ENCODE data around the gene PCNT. TPM values are rescaled to one million over a fixed set of nuclear protein-coding genes. Genes with fewer than 3 reads are reported as not detected.

Gene PCNT
- total and polyA plus RNA-seq, 2 of the 8 experiments (the other 6 are each of a cell fraction or from before 2014, with no cell fraction given) = 9.9 to 45.1 TPM

DNA sequence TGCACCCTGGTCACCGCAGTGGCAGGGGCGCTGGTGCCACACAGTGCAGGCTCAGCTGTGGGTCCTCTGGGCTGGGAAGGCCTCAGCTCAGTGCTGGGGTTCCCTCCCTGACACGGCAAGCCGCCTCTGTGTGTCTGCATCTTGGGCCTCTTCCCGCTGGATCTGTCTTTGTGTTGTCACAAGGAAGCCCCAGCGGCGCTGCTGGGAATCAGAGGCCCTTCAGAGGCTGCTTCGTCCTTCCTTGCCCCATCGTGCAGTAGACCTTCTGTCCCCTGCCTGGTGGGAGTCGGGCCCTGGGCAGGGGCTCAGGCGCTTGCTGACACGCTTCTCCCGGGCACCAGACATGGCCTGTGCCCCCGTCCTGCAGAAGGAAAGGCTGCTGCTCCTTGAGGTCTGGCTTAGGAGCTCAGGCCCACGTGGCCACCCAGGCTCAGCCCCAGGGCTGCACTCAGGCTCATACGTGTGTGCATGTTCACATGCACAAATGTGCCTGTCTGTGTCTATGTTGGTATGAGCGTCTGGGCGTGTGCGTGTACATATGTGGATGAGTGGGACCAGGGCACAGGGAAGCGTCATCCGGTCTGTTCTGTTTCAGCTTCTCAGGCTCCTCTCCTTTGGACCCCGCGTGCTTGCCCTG is 110.5 kb downstream of the PCNT start:
- H2BK5ac ChIP-seq (ENCODE audit: low read depth, low read length) = no peak overlapping the region; the same call in none of the 2 replicates
- no peaks in the 10 kb centered on the region; a peak in 1 of 7 replicates for H3K4me1 ChIP-seq (replicated peaks in 1 of 4; ENCODE audit: control insufficient read depth in 3 of 4, insufficient read depth in 4 of 4, low read length in 3 of 4)
- H3K36me3 ChIP-seq (ENCODE audit: control insufficient read depth in 2 of 4, insufficient read depth in 4 of 4, low read length in 3 of 4) = peaks cover 18 to 47% (median 37%) of the 10 kb centered on the region in 4 experiments
- H4K91ac ChIP-seq (replicated peaks; ENCODE audit: insufficient read length, low read length) = no peak overlapping the region
- FAIRE-seq (no peak), DNase-seq (ENCODE audit: low read depth in 1 of 2, low spot score in 2 of 2) (no peak)
- H2AK5ac ChIP-seq (ENCODE audit: low read depth, low read length) = no peak overlapping the region
- H2BK120ac ChIP-seq (replicated peaks; ENCODE audit: low read depth, low read length) = no peak overlapping the region
- H3K23ac ChIP-seq (ENCODE audit: insufficient read length) = no peak overlapping the region
- H3K4ac ChIP-seq (replicated peaks; ENCODE audit: insufficient read length, low read depth, low read length) = no peak overlapping the region
- H4K5ac ChIP-seq (ENCODE audit: insufficient read length, low read depth, low read length) = no peak overlapping the region
- H3K9me3 ChIP-seq (ENCODE audit: insufficient read depth in 2 of 2, low read depth in 1 of 2, low read length in 1 of 2) = no peaks in the 10 kb centered on the region
- no peak overlapping the region for H3K4me2 ChIP-seq (ENCODE audit: insufficient read depth in 1 of 2, low read depth in 2 of 2, low read length in 2 of 2)
- H3K18ac ChIP-seq (ENCODE audit: extremely low read depth, low read length) = no peak overlapping the region
- ChIA-PET POLR2A (ENCODE audit: partially characterized antibody) (no interaction called here), CTCF (ENCODE audit: partially characterized antibody) (interaction anchor here (0.7 to 2.0 kb wide), 3 partner anchors 9 to 27 kb away, joined by 3 to 6 read pairs (median 3); no protein-coding TSS in a partner anchor)
- no peak overlapping the region for H2BK15ac ChIP-seq (ENCODE audit: low read length)
- H3K27ac ChIP-seq (ENCODE audit: low read depth, low read length) = no peak overlapping the region
- no peak overlapping the region for H3K4me3 ChIP-seq (ENCODE audit: extremely low read depth in 1 of 4, insufficient read depth in 2 of 4, low read depth in 3 of 4, low read length in 4 of 4)
- H2BK12ac ChIP-seq (ENCODE audit: low read depth, low read length) = no peak overlapping the region
- H3K56ac ChIP-seq (replicated peaks; ENCODE audit: insufficient read length, low read depth, low read length) = no peak overlapping the region
- 0 out of 2 replicates have a peak overlapping the region, but pooled peaks have one; percentile 35 for H4K8ac ChIP-seq (ENCODE audit: extremely low read depth, insufficient read depth, low read length)
- 92% methylated on average over 21 of the region's 23 CpGs; no CpG with 5 or more reads in 1 of the 2 experiments for WGBS, 2 experiments (ENCODE audit: extremely low coverage in 1 of 2, insufficient coverage in 1 of 2, insufficient read length in 1 of 2, insufficient replicate concordance in 2 of 2, low coverage in 1 of 2, low lambda C conversion rate in 2 of 2, missing lambda C conversion rate in 1 of 2)
- H3K23me2 ChIP-seq (ENCODE audit: low read depth, low read length) = no peaks in the 10 kb centered on the region
- no peaks in the 10 kb centered on the region for H3K79me2 ChIP-seq (ENCODE audit: control insufficient read depth in 1 of 2, insufficient read depth in 2 of 2, low read length in 2 of 2)
- peaks cover 2 to 6% of the 10 kb centered on the region in 2 experiments for H4K20me1 ChIP-seq (replicated peaks in 1 of 2; ENCODE audit: control insufficient read depth in 1 of 2, insufficient read depth in 2 of 2, low read length in 2 of 2)
- H3K79me1 ChIP-seq (ENCODE audit: low read depth, low read length) = peaks cover 2% of the 10 kb centered on the region; the same call in 1 of the 2 replicates
- no peak overlapping the region for H2AFZ ChIP-seq (ENCODE audit: low read length)
- no peak overlapping the region for H3K14ac ChIP-seq (ENCODE audit: insufficient read length)
- H2BK20ac ChIP-seq (ENCODE audit: low read length) = no peak overlapping the region
- H3K27me3 ChIP-seq (replicated peaks in 1 of 4; ENCODE audit: control insufficient read depth in 3 of 4, extremely low read depth in 1 of 4, insufficient read depth in 3 of 4, low read length in 3 of 4) = no peaks in the 10 kb centered on the region
- H3K9ac ChIP-seq (replicated peaks in 1 of 4; ENCODE audit: extremely low read depth in 1 of 4, low read depth in 3 of 4, low read length in 3 of 4) = no peak overlapping the region
- TF ChIP-seq EGR1 (IDR thresholded peaks at IDR 0.05; ENCODE audit: borderline replicate concordance, low read depth, low read length) (no peak), SIN3A (conservative IDR thresholded peaks at IDR 0.05 in 1 of 2, IDR thresholded peaks at IDR 0.05 in 1 of 2; ENCODE audit: low read depth in 1 of 2, low read length in 2 of 2) (no peak), RAD21 (IDR thresholded peaks at IDR 0.05 in 1 of 2, conservative IDR thresholded peaks at IDR 0.05 in 1 of 2; ENCODE audit: low read depth in 2 of 2, low read length in 2 of 2) (no peak), POU5F1 (IDR thresholded peaks at IDR 0.05; ENCODE audit: low read depth, low read length) (no peak), KDM4A (IDR thresholded peaks at IDR 0.05; ENCODE audit: low read depth, low read length, severe bottlenecking) (no peak), TAF7 (optimal IDR thresholded peaks at IDR 0.05; ENCODE audit: borderline replicate concordance, low read depth, low read length) (no peak), CREB1 (IDR thresholded peaks at IDR 0.05) (no peak), KDM5A (IDR thresholded peaks at IDR 0.05; ENCODE audit: low read length) (no peak), SAP30 (IDR thresholded peaks at IDR 0.05; ENCODE audit: insufficient read depth, insufficient replicate concordance, low read length) (no peak), NRF1 (IDR thresholded peaks at IDR 0.05; ENCODE audit: low read depth, low read length) (no peak), SIX5 (IDR thresholded peaks at IDR 0.05; ENCODE audit: low read depth, low read length) (no peak)
- TF ChIP-seq, protein P1, sequence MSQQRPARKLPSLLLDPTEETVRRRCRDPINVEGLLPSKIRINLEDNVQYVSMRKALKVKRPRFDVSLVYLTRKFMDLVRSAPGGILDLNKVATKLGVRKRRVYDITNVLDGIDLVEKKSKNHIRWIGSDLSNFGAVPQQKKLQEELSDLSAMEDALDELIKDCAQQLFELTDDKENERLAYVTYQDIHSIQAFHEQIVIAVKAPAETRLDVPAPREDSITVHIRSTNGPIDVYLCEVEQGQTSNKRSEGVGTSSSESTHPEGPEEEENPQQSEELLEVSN (IDR thresholded peaks at IDR 0.05) = no peak
